ENCODE results near the gene MYO15B.

DNA sequence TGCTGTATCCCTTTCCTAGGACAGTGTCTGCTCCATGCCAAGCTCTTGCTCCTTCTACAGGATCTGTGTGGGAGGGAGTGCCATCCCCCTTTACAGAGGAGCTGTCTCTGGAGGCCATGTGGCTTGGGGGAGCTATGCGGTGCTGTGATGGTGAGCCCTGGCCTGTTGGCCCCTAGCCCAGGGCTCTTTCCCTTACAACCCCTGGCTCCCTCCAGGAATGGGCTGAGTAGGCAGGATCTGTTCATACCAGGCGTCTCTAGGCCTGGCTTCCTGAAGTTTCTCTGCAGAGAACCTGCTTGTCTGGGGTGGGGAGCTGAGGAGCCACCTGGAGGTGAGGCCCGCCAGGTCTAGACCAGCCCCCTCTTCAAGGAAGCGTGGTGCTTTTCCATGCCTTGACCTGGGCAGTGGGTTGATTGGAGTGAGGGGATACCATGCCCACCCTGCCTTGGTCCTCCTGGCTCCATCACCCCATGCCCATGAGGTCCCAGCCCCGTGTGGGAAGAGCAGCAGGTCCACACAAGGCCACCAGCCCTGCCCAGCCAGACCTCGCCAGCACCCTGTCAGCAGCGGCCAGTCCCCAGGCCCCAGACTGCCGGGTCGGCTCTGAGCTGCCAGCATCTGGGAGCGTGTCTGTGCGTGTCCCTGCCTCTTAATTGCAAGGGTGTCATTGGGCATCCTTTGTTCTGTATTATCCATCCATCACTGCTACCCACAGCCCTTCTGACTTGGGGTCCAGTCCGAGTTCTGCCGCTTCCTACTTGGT, 47.5 kb upstream of the MYO15B start:
- TF ChIP-seq, protein P1, sequence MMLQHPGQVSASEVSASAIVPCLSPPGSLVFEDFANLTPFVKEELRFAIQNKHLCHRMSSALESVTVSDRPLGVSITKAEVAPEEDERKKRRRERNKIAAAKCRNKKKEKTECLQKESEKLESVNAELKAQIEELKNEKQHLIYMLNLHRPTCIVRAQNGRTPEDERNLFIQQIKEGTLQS (IDR thresholded peaks at IDR 0.05): no peak
- TF ChIP-seq EZH2phosphoT487 (IDR thresholded peaks at IDR 0.05; ENCODE audit: borderline replicate concordance) (no peak), JUND (IDR thresholded peaks at IDR 0.05) (no peak), POLR2A (IDR thresholded peaks at IDR 0.05; ENCODE audit: borderline replicate concordance, extremely low read depth, insufficient read depth, insufficient read length) (no peak), EZH2 (IDR thresholded peaks at IDR 0.05) (no peak), POLR2AphosphoS5 (IDR thresholded peaks at IDR 0.05; ENCODE audit: low read depth, low read length) (no peak), YY1 (IDR thresholded peaks at IDR 0.05; ENCODE audit: extremely low read depth, insufficient replicate concordance, low read depth, low read length) (no peak)
- TF ChIP-seq, protein P2, sequence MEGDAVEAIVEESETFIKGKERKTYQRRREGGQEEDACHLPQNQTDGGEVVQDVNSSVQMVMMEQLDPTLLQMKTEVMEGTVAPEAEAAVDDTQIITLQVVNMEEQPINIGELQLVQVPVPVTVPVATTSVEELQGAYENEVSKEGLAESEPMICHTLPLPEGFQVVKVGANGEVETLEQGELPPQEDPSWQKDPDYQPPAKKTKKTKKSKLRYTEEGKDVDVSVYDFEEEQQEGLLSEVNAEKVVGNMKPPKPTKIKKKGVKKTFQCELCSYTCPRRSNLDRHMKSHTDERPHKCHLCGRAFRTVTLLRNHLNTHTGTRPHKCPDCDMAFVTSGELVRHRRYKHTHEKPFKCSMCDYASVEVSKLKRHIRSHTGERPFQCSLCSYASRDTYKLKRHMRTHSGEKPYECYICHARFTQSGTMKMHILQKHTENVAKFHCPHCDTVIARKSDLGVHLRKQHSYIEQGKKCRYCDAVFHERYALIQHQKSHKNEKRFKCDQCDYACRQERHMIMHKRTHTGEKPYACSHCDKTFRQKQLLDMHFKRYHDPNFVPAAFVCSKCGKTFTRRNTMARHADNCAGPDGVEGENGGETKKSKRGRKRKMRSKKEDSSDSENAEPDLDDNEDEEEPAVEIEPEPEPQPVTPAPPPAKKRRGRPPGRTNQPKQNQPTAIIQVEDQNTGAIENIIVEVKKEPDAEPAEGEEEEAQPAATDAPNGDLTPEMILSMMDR (IDR thresholded peaks at IDR 0.05 in 2 of 3, conservative IDR thresholded peaks at IDR 0.05 in 1 of 3; ENCODE audit: borderline replicate concordance in 1 of 3, insufficient read depth in 1 of 3, low read depth in 2 of 3, low read length in 2 of 3): no peak
- TF ChIP-seq, protein P3, sequence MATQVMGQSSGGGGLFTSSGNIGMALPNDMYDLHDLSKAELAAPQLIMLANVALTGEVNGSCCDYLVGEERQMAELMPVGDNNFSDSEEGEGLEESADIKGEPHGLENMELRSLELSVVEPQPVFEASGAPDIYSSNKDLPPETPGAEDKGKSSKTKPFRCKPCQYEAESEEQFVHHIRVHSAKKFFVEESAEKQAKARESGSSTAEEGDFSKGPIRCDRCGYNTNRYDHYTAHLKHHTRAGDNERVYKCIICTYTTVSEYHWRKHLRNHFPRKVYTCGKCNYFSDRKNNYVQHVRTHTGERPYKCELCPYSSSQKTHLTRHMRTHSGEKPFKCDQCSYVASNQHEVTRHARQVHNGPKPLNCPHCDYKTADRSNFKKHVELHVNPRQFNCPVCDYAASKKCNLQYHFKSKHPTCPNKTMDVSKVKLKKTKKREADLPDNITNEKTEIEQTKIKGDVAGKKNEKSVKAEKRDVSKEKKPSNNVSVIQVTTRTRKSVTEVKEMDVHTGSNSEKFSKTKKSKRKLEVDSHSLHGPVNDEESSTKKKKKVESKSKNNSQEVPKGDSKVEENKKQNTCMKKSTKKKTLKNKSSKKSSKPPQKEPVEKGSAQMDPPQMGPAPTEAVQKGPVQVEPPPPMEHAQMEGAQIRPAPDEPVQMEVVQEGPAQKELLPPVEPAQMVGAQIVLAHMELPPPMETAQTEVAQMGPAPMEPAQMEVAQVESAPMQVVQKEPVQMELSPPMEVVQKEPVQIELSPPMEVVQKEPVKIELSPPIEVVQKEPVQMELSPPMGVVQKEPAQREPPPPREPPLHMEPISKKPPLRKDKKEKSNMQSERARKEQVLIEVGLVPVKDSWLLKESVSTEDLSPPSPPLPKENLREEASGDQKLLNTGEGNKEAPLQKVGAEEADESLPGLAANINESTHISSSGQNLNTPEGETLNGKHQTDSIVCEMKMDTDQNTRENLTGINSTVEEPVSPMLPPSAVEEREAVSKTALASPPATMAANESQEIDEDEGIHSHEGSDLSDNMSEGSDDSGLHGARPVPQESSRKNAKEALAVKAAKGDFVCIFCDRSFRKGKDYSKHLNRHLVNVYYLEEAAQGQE (IDR thresholded peaks at IDR 0.05; ENCODE audit: low read depth): no peak

Data from HCT116 (cell line).